Activated CD8-positive, alpha-beta memory T cell treated with anti-CD3 and anti-CD28 coated beads, Interleukin-2, amount 10 ng/mL, durations not matched to agents 7 days and 5 days (primary cell): ENCODE data around the gene ADAMTS2. TPM values are rescaled to one million over a fixed set of nuclear protein-coding genes. Genes with fewer than 3 reads are reported as not detected.

Experiments used
- ATAC-seq: fragments of 150-1000 bp; cut with Tn5 transposase; one replicate; pipeline ENCODE4 v1.10.0; 2021; ENCODE audit warnings: moderate library complexity
- CTCF ChIA-PET: fragments of 350-600 bp; sonication (Branson Sonifier 250); formaldehyde crosslinking; loops from one replicate; lab custom pipeline; 2021; ENCODE audit warnings: antibody characterized with exemption; lab: Charles Lee
- DNase-seq: peaks from one replicate; pipeline ENCODE4 v3.0.0-alpha.2; 2020
- H3K27ac Mint-ChIP-seq: one replicate; pipeline ENCODE4 v1.8.0; 2021; ENCODE audit warnings: mild to moderate bottlenecking, mixed read lengths
- H3K27me3 Mint-ChIP-seq: one replicate; pipeline ENCODE4 v1.8.0; 2021; ENCODE audit warnings: mixed read lengths
- H3K36me3 Mint-ChIP-seq: one replicate; pipeline ENCODE4 v1.8.0; 2021; ENCODE audit warnings: mild to moderate bottlenecking, mixed read lengths
- H3K4me1 Mint-ChIP-seq: one replicate; pipeline ENCODE4 v1.8.0; 2021; ENCODE audit warnings: mixed read lengths
- H3K4me3 Mint-ChIP-seq: one replicate; pipeline ENCODE4 v1.8.0; 2021; ENCODE audit warnings: mild to moderate bottlenecking, moderate library complexity, mixed read lengths
- H3K9me3 Mint-ChIP-seq: one replicate; pipeline ENCODE4 v1.8.0; 2022; ENCODE audit warnings: low read depth, mixed read lengths
- total RNA-seq, 2 experiments: library from RNA; stranded (reverse); gene quantifications; one replicate each; pipeline ENCODE4 v1.2.3, GENCODE V29; 2021

Gene ADAMTS2
- total RNA-seq, 2 experiments from 2014 or later: not detected

DNA sequence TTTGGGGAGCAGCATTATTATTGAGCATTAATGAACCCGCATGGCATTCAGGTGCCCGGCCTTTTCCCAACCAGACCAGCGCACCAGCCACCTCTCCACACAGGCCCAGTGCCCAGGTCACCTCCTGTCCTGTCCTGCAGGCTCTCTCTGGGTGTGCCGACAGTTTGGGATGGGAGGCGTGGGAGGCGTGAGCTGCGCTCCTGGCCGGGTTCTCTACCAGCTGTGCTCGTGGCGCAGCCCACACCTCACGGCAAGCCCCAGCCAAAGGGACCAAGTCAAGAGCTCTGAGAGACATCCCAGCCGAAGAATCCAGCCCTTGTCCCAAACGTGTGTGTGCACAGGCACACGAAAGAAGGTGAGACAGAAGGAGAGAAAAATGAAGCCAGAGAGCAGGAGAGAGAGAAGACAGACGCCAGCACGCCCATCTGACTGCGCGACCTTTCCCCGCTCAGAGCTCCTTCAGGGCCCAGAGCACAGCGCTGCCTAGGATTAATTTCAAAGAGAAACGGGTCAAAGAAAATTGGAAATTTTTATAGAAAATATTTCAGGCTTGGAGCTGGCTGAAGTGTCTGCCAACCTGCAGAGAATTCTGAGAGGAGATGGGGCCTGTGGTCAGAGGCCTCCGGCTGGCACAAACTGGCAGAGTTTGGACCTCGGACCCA lies 81.7 kb downstream of the ADAMTS2 start:
- CTCF ChIA-PET: no interaction called here
- Mint-ChIP-seq H3K27ac (no peak overlapping the region), H3K27me3 (no peaks in the 10 kb centered on the region), H3K9me3 (no peaks in the 10 kb centered on the region), H3K36me3 (no peaks in the 10 kb centered on the region), H3K4me1 (no peaks in the 10 kb centered on the region), H3K4me3 (no peak overlapping the region)
- ATAC-seq (no peak), DNase-seq (no peak)

- Mint-ChIP-seq H3K27ac (no peak overlapping the region), H3K27me3 (no peaks in the 10 kb centered on the region), H3K9me3 (no peaks in the 10 kb centered on the region), H3K4me1 (no peaks in the 10 kb centered on the region), H3K4me3 (no peak overlapping the region), H3K36me3 (no peaks in the 10 kb centered on the region)
- no peak for ATAC-seq
- CTCF ChIA-PET: no interaction called here
- DNase-seq: no peak
These were observed 82.9 kb downstream of the ADAMTS2 start for GRCh38 chr5:179262126-179262920.

- ATAC-seq (no peak), DNase-seq (no peak)
- no peaks in the 10 kb centered on the region for H3K4me1 Mint-ChIP-seq
- no peaks in the 10 kb centered on the region for H3K36me3 Mint-ChIP-seq
- no peaks in the 10 kb centered on the region for H3K9me3 Mint-ChIP-seq
- no peaks in the 10 kb centered on the region for H3K27me3 Mint-ChIP-seq
- CTCF ChIA-PET: no interaction called here
- H3K4me3 Mint-ChIP-seq: no peak overlapping the region
- no peak overlapping the region for H3K27ac Mint-ChIP-seq
These were observed 83.7 kb downstream of the ADAMTS2 start for GRCh38 chr5:179261301-179262125.

DNA sequence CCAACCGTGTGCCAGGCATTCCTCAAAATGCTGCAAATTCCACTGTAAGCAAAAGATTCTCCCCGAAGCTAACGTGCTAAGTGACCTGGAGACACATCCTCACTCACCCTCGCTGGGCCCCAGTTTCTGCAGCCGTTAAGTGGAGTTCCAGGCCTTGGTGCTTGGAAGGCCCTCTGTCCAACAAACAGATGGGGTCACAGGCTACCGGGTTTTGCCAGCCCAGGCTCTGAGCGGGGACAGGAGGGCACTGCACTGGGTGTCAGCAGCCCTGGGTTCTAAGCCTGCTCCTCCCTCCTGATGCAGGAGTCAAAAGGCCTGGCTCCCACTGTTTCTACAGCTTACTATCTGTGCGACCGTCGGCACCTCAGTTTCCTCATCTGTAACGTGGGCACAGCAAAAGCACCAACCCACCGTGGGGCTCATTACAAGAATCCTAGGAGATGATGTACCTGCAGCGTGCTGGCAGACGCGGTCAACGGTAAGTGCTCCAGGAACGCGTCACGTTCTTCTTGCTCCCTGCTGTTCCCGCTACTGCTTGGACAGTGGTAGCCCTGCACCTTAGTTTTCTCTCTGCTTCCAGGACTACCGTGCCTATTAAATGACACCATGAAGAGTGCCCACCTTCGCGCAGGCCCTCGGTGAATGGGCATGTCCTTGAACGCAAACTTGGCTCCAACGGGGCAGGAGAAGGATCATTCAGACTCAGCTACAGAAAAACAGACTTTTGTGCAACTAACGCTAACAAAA lies 84.8 kb downstream of the ADAMTS2 start:
- no peak overlapping the region for H3K27ac Mint-ChIP-seq
- H3K36me3 Mint-ChIP-seq: no peaks in the 10 kb centered on the region
- H3K4me1 Mint-ChIP-seq: no peaks in the 10 kb centered on the region
- H3K4me3 Mint-ChIP-seq: no peak overlapping the region
- CTCF ChIA-PET: no interaction called here
- H3K27me3 Mint-ChIP-seq: no peaks in the 10 kb centered on the region
- ATAC-seq (no peak), DNase-seq (no peak)
- H3K9me3 Mint-ChIP-seq: no peaks in the 10 kb centered on the region

- ATAC-seq (no peak), DNase-seq (no peak)
- Mint-ChIP-seq H3K27me3 (no peaks in the 10 kb centered on the region), H3K4me1 (no peaks in the 10 kb centered on the region), H3K27ac (no peak overlapping the region), H3K9me3 (no peaks in the 10 kb centered on the region), H3K4me3 (no peak overlapping the region), H3K36me3 (no peaks in the 10 kb centered on the region)
- CTCF ChIA-PET: no interaction called here
These were observed 85.4 kb downstream of the ADAMTS2 start for GRCh38 chr5:179259731-179260323.

GRCh38 chr5:179258922-179259730 lies 86.1 kb downstream of the ADAMTS2 start:
- H3K36me3 Mint-ChIP-seq: no peaks in the 10 kb centered on the region
- no peaks in the 10 kb centered on the region for H3K9me3 Mint-ChIP-seq
- CTCF ChIA-PET: no interaction called here
- H3K27me3 Mint-ChIP-seq: no peaks in the 10 kb centered on the region
- no peak overlapping the region for H3K4me3 Mint-ChIP-seq
- DNase-seq: no peak
- H3K4me1 Mint-ChIP-seq: no peaks in the 10 kb centered on the region
- ATAC-seq: no peak
- no peak overlapping the region for H3K27ac Mint-ChIP-seq

DNA sequence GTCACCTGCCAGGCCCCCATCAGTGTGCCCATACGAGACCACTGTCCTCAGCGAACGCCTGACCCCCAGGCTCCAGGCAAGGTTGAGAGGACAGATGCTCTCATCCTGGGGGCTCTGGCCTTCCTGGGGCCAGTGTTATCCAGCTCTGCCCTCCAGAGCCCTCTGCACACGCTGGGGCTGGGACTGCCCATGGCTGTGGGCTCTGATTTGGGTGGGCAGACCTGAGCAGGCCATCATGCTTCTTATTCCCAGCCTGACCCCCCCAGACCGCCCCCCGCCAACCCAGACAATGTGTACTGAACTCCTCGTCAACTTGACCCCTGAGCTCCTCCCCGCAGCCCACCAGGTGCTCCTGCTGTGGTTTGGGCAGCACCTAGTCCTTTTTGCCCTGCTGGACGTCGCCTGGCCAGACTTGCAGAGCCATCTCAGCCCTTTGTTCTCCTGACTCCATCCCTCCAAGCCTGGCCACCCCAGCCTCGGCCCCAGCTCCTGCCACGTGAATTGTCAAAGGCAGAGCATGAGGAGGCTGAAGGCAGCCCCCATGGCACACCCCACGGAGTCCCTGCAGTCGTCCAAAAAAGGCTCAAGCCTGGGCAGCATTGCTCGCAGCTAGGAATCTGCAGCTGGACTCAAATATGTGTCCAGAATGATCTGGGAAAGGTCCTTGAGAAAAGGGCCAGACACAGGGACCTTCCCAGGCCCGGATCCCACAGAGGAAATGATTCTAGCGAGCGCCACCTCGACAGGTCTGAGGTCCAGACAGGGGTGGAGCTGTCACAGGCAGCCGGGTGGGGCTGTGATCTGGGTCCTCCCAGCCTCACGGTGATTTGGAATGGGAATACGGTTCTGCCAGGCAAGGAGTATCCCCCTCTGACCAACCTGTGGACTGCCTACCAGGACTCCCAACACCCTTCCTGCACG lies 87.0 kb downstream of the ADAMTS2 start:
- DNase-seq: no peak
- no peaks in the 10 kb centered on the region for H3K36me3 Mint-ChIP-seq
- H3K27ac Mint-ChIP-seq: no peak overlapping the region
- no peaks in the 10 kb centered on the region for H3K9me3 Mint-ChIP-seq
- no peaks in the 10 kb centered on the region for H3K27me3 Mint-ChIP-seq
- no peak overlapping the region for H3K4me3 Mint-ChIP-seq
- no peaks in the 10 kb centered on the region for H3K4me1 Mint-ChIP-seq
- ATAC-seq: no peak
- CTCF ChIA-PET: no interaction called here

DNA sequence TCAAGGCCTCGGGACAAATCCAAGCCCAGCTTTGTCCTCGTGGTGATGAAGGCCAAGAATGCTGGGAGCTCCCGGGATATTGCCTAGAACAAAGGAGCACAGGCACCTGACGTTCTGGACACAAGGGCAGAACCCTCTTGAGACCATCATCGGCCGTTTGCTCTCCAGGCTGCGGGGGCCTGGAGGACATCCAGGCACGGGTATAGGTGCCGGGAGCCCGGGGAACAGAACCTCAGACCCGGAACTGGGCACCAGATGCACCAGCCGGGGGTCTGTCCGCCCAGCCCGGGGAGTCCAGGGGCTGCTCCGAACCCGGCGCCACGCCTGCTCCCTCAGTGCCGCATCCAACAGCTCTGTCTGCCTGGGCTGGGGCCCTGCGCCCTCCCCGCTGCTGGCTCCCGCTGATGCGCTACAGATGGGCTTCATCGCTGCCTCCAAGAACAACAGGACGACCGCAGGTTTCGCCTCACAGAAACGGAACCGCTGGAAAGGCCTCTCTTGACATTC lies 88.0 kb downstream of the ADAMTS2 start:
- Mint-ChIP-seq H3K27me3 (peaks cover 3% of the 10 kb centered on the region), H3K4me3 (no peak overlapping the region), H3K9me3 (no peaks in the 10 kb centered on the region), H3K4me1 (no peaks in the 10 kb centered on the region), H3K36me3 (no peaks in the 10 kb centered on the region), H3K27ac (no peak overlapping the region)
- CTCF ChIA-PET: no interaction called here
- DNase-seq: no peak
- ATAC-seq: no peak

GRCh38 chr5:179256328-179257175 lies 88.7 kb downstream of the ADAMTS2 start:
- Mint-ChIP-seq H3K27me3 (peaks cover 3% of the 10 kb centered on the region), H3K27ac (no peak overlapping the region), H3K4me1 (no peaks in the 10 kb centered on the region), H3K36me3 (no peaks in the 10 kb centered on the region), H3K9me3 (no peaks in the 10 kb centered on the region), H3K4me3 (no peak overlapping the region)
- CTCF ChIA-PET: no interaction called here
- no peak for DNase-seq
- no peak for ATAC-seq

DNA sequence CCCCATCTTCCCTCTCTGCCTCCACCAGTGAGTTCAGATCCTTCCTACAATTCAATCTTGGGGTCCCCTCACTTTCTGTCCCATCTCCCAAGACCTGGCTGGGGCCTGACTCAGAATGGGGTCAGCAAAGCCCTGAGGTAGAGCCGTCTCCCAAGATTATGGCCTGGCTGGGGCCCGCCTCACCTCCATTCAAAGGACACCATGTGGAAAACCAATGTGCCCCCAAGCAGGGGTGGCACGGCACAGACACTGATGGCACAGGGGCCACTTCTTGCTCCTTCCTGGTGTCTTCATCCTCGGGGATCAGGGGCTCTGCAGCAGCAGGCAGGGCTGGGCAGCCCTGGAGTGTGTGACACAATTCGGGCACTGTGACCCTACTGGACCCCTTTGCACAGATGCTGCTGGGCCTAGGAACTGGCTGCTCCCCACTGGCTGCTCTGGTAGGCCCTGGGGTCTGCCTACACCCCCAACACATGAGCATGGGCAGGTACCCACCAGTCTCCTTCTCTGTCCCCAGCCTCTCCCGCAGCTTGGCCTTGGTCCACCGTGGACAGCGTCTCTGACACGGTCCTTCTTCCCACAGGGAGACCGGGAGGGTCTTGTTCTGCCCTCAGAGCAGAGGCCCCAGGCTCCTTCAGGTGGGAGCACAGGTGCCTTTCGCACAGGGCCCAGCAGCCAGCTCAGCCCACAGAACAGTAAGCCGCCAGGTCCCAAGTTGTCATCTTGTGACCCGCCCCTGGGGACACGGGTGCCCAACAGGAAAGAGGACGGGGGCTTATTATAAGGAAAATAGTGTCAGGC lies 89.5 kb downstream of the ADAMTS2 start:
- Mint-ChIP-seq H3K27ac (no peak overlapping the region), H3K9me3 (no peaks in the 10 kb centered on the region), H3K4me3 (no peak overlapping the region), H3K27me3 (peaks cover 3% of the 10 kb centered on the region), H3K4me1 (no peaks in the 10 kb centered on the region), H3K36me3 (no peaks in the 10 kb centered on the region)
- DNase-seq (no peak), ATAC-seq (no peak)
- CTCF ChIA-PET: no interaction called here
